Suppressor macrophage treated with lipopolysaccharide for 4 hours (primary cell): Measurements from ENCODE around the gene RARA.

Source experiments
- DNase-seq: peaks from one replicate; pipeline ENCODE4 v3.0.0-alpha.2; 2020

Gene RARA

GRCh38 chr17:40316571-40317344, 7.8 kb downstream of the RARA start:
- no peak for DNase-seq

GRCh38 chr17:40317345-40317873, 8.4 kb downstream of the RARA start:
- peak; percentile 62 for DNase-seq

GRCh38 chr17:40317880-40318829, 9.2 kb downstream of the RARA start:
- DNase-seq, result peak; percentile 97

- no peak for DNase-seq
Measured at GRCh38 chr17:40318830-40319391, 9.9 kb downstream of the RARA start.

GRCh38 chr17:40319651-40320540, 10.9 kb downstream of the RARA start:
- no peak for DNase-seq

- no peak for DNase-seq
Measured at GRCh38 chr17:40320756-40321523, 12.0 kb downstream of the RARA start.

GRCh38 chr17:40321524-40321929, 12.5 kb downstream of the RARA start:
- no peak for DNase-seq

GRCh38 chr17:40321961-40322357, 13.0 kb downstream of the RARA start:
- DNase-seq, result no peak

- DNase-seq, result peak; percentile 95
Measured at GRCh38 chr17:40322358-40323315, 13.7 kb downstream of the RARA start.

GRCh38 chr17:40323391-40324381, 14.7 kb downstream of the RARA start:
- no peak for DNase-seq

GRCh38 chr17:40325156-40326013, 16.4 kb downstream of the RARA start:
- DNase-seq, result no peak

- no peak for DNase-seq
Measured at GRCh38 chr17:40326014-40326831, 17.2 kb downstream of the RARA start.

- DNase-seq, result no peak
Measured at GRCh38 chr17:40326832-40327199, 17.8 kb downstream of the RARA start.

- no peak for DNase-seq
Measured at GRCh38 chr17:40327244-40327729, 18.3 kb downstream of the RARA start.

GRCh38 chr17:40327735-40328385, 18.9 kb downstream of the RARA start:
- no peak for DNase-seq

GRCh38 chr17:40328386-40328766, 19.4 kb downstream of the RARA start:
- no peak for DNase-seq
